ENCODE results near the gene IMPG2.

Gene IMPG2

DNA sequence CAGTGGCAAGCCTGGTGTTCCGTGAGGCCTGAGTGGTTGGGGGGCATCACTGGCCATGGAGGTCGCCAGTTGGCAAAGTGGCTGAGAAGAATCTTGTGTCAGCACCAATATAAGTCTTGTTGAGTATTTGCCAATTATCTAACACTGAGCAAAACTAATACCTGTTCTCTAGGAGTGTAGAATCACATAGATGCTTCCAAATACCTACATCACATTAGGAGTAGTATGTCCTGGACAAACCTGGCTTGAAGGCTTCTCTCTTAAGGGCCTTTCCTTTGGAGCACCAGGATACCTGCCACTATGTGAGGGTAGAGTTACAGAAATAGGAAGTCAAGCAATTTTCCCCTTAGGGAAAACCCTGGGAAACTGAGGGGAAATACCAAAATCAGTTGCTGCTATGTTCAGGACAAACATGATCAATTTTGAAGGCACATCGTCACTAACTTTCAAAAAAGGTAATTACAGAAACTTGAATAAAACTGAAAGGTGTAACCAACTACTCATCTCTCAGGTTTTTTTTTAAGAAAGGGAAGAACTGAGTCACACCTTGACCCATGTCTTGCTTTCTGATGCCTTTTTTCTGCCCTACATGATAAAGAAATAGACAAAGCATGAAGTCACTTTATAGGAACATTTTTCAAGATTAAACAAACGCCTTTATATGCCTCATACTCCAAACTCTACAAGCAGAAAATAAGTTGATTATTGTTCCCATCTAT lies 100.4 kb downstream of the IMPG2 start:
- no peak overlapping the region for H3K4me3 ChIP-seq (ENCODE audit: insufficient read depth, low read depth, low read length, poor library complexity, severe bottlenecking)
- H3K9me3 ChIP-seq (ENCODE audit: control insufficient read depth, low read length): no peaks in the 10 kb centered on the region
- H3K36me3 ChIP-seq (ENCODE audit: control insufficient read depth, insufficient read depth, low read length): no peaks in the 10 kb centered on the region
- DNase-seq: no peak
- H3K27me3 ChIP-seq (replicated peaks; ENCODE audit: control insufficient read depth, insufficient read depth, low read length, poor library complexity, severe bottlenecking): no peaks in the 10 kb centered on the region
- no peak overlapping the region for H3K27ac ChIP-seq (ENCODE audit: insufficient read depth, low read length, poor library complexity, severe bottlenecking)
- H3K4me1 ChIP-seq (ENCODE audit: control insufficient read depth, insufficient read depth, low read length, poor library complexity, severe bottlenecking): no peaks in the 10 kb centered on the region

DNA sequence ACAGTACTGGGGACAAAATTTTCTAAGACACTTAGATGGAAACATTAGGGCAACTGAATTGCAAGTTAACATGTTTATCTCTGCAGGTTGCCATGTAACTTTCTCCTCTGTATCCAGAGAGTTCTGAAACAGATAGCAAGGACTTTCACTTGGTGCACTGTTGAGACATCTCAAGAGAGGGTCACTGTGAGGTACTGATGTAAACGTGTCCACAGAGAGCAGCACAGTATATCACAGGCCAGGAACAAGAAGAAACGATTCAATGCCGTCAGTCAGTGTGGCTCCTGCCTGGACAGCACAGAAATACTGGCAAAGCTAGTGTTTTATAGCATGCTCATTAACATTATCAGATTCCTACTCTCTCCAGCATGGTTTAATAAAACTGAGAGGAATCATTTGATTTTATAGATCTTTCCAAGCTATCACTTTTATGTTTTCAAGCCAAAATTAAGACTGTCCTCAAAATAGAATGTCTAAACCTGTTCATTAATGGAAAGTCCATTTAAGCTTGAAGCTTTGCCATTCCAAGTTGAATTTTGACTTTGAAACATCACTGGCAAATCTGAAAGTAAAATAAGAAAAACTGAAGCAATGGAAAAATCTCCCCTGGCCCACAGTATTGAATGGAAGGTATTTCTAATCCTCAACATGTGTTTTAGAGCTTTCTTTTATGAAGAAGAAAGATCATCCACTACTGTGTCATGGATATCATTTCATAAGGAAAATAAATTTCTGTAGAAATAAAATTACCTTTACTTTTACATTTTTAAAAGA lies 102.7 kb downstream of the IMPG2 start:
- H3K27me3 ChIP-seq (replicated peaks; ENCODE audit: control insufficient read depth, insufficient read depth, low read length, poor library complexity, severe bottlenecking): no peaks in the 10 kb centered on the region
- H3K4me1 ChIP-seq (ENCODE audit: control insufficient read depth, insufficient read depth, low read length, poor library complexity, severe bottlenecking): no peaks in the 10 kb centered on the region
- DNase-seq: no peak
- no peaks in the 10 kb centered on the region for H3K9me3 ChIP-seq (ENCODE audit: control insufficient read depth, low read length)
- no peaks in the 10 kb centered on the region for H3K36me3 ChIP-seq (ENCODE audit: control insufficient read depth, insufficient read depth, low read length)
- no peak overlapping the region for H3K27ac ChIP-seq (ENCODE audit: insufficient read depth, low read length, poor library complexity, severe bottlenecking)
- no peak overlapping the region for H3K4me3 ChIP-seq (ENCODE audit: insufficient read depth, low read depth, low read length, poor library complexity, severe bottlenecking)

- no peak for DNase-seq
- no peaks in the 10 kb centered on the region for H3K27me3 ChIP-seq (replicated peaks; ENCODE audit: control insufficient read depth, insufficient read depth, low read length, poor library complexity, severe bottlenecking)
- no peak overlapping the region for H3K4me3 ChIP-seq (ENCODE audit: insufficient read depth, low read depth, low read length, poor library complexity, severe bottlenecking)
- H3K4me1 ChIP-seq (ENCODE audit: control insufficient read depth, insufficient read depth, low read length, poor library complexity, severe bottlenecking): no peaks in the 10 kb centered on the region
- H3K27ac ChIP-seq (ENCODE audit: insufficient read depth, low read length, poor library complexity, severe bottlenecking): no peak overlapping the region
- H3K36me3 ChIP-seq (ENCODE audit: control insufficient read depth, insufficient read depth, low read length): no peaks in the 10 kb centered on the region
- no peaks in the 10 kb centered on the region for H3K9me3 ChIP-seq (ENCODE audit: control insufficient read depth, low read length)
Observed at GRCh38 chr3:101216710-101217465, 103.5 kb downstream of the IMPG2 start.

DNA sequence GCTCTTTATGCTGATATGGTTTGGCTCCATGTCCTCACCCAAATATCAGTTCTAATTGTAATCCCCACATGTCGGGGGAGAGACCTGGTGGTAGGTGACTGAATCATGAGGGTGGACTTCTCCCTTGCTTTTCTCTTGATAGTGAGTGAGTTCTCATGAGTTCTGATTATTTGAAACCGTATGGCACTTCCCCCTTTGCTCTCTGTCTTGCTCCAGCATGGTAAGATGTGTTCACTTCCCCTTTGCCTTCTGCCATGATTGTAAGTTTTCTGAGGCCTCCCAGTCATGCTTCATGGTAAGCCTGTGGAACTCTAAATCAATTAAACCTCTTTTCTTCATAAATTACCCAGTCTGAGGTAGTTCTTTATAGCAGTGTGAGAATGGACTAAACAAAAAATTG lies 107.6 kb downstream of the IMPG2 start:
- Histone ChIP-seq H3K27ac (ENCODE audit: insufficient read depth, low read length, poor library complexity, severe bottlenecking) (no peak overlapping the region), H3K4me3 (ENCODE audit: insufficient read depth, low read depth, low read length, poor library complexity, severe bottlenecking) (no peak overlapping the region), H3K27me3 (replicated peaks; ENCODE audit: control insufficient read depth, insufficient read depth, low read length, poor library complexity, severe bottlenecking) (no peaks in the 10 kb centered on the region), H3K4me1 (ENCODE audit: control insufficient read depth, insufficient read depth, low read length, poor library complexity, severe bottlenecking) (no peaks in the 10 kb centered on the region), H3K36me3 (ENCODE audit: control insufficient read depth, insufficient read depth, low read length) (no peaks in the 10 kb centered on the region), H3K9me3 (ENCODE audit: control insufficient read depth, low read length) (no peaks in the 10 kb centered on the region)
- no peak for DNase-seq

- no peak overlapping the region for H3K4me3 ChIP-seq (ENCODE audit: insufficient read depth, low read depth, low read length, poor library complexity, severe bottlenecking)
- no peaks in the 10 kb centered on the region for H3K27me3 ChIP-seq (replicated peaks; ENCODE audit: control insufficient read depth, insufficient read depth, low read length, poor library complexity, severe bottlenecking)
- no peaks in the 10 kb centered on the region for H3K9me3 ChIP-seq (ENCODE audit: control insufficient read depth, low read length)
- H3K36me3 ChIP-seq (ENCODE audit: control insufficient read depth, insufficient read depth, low read length): no peaks in the 10 kb centered on the region
- no peak for DNase-seq
- H3K4me1 ChIP-seq (ENCODE audit: control insufficient read depth, insufficient read depth, low read length, poor library complexity, severe bottlenecking): no peaks in the 10 kb centered on the region
- no peak overlapping the region for H3K27ac ChIP-seq (ENCODE audit: insufficient read depth, low read length, poor library complexity, severe bottlenecking)
Observed at GRCh38 chr3:101204246-101204645, 116.1 kb downstream of the IMPG2 start.

DNA sequence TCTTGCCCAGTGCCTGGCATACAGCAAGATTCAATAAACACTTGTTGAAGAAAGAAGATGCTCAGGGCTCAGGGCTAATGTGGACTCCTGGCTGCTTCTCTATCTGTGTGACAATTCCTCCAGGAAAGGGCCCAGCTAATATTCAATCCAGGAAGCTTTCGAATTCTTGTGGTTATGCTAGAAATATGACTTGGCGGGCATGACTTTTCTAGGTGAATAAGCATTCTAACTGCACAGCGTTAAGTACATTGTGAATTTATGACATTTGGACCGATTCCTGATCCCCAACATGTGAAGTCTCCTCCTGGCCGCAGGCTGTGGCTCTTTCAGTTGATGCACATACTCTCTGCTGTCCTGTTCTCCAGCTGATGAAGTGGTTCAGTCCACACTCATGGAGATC lies 117.0 kb downstream of the IMPG2 start:
- H3K4me3 ChIP-seq (ENCODE audit: insufficient read depth, low read depth, low read length, poor library complexity, severe bottlenecking): no peak overlapping the region
- no peak overlapping the region for H3K27ac ChIP-seq (ENCODE audit: insufficient read depth, low read length, poor library complexity, severe bottlenecking)
- H3K36me3 ChIP-seq (ENCODE audit: control insufficient read depth, insufficient read depth, low read length): no peaks in the 10 kb centered on the region
- no peaks in the 10 kb centered on the region for H3K9me3 ChIP-seq (ENCODE audit: control insufficient read depth, low read length)
- no peaks in the 10 kb centered on the region for H3K27me3 ChIP-seq (replicated peaks; ENCODE audit: control insufficient read depth, insufficient read depth, low read length, poor library complexity, severe bottlenecking)
- no peaks in the 10 kb centered on the region for H3K4me1 ChIP-seq (ENCODE audit: control insufficient read depth, insufficient read depth, low read length, poor library complexity, severe bottlenecking)
- DNase-seq: no peak

GRCh38 chr3:101202640-101203039 lies 117.7 kb downstream of the IMPG2 start:
- no peak overlapping the region for H3K27ac ChIP-seq (ENCODE audit: insufficient read depth, low read length, poor library complexity, severe bottlenecking)
- H3K9me3 ChIP-seq (ENCODE audit: control insufficient read depth, low read length): no peaks in the 10 kb centered on the region
- no peaks in the 10 kb centered on the region for H3K27me3 ChIP-seq (replicated peaks; ENCODE audit: control insufficient read depth, insufficient read depth, low read length, poor library complexity, severe bottlenecking)
- H3K4me3 ChIP-seq (ENCODE audit: insufficient read depth, low read depth, low read length, poor library complexity, severe bottlenecking): no peak overlapping the region
- H3K36me3 ChIP-seq (ENCODE audit: control insufficient read depth, insufficient read depth, low read length): no peaks in the 10 kb centered on the region
- DNase-seq: no peak
- no peaks in the 10 kb centered on the region for H3K4me1 ChIP-seq (ENCODE audit: control insufficient read depth, insufficient read depth, low read length, poor library complexity, severe bottlenecking)

GRCh38 chr3:101200461-101200860 lies 119.9 kb downstream of the IMPG2 start:
- Histone ChIP-seq H3K4me1 (ENCODE audit: control insufficient read depth, insufficient read depth, low read length, poor library complexity, severe bottlenecking) (no peaks in the 10 kb centered on the region), H3K27me3 (replicated peaks; ENCODE audit: control insufficient read depth, insufficient read depth, low read length, poor library complexity, severe bottlenecking) (no peaks in the 10 kb centered on the region), H3K27ac (ENCODE audit: insufficient read depth, low read length, poor library complexity, severe bottlenecking) (no peak overlapping the region), H3K4me3 (ENCODE audit: insufficient read depth, low read depth, low read length, poor library complexity, severe bottlenecking) (no peak overlapping the region), H3K36me3 (ENCODE audit: control insufficient read depth, insufficient read depth, low read length) (no peaks in the 10 kb centered on the region), H3K9me3 (ENCODE audit: control insufficient read depth, low read length) (no peaks in the 10 kb centered on the region)
- no peak for DNase-seq

- no peak for DNase-seq
- no peak overlapping the region for H3K4me3 ChIP-seq (ENCODE audit: insufficient read depth, low read depth, low read length, poor library complexity, severe bottlenecking)
- no peak overlapping the region for H3K27ac ChIP-seq (ENCODE audit: insufficient read depth, low read length, poor library complexity, severe bottlenecking)
- H3K27me3 ChIP-seq (replicated peaks; ENCODE audit: control insufficient read depth, insufficient read depth, low read length, poor library complexity, severe bottlenecking): no peaks in the 10 kb centered on the region
- no peaks in the 10 kb centered on the region for H3K36me3 ChIP-seq (ENCODE audit: control insufficient read depth, insufficient read depth, low read length)
- no peaks in the 10 kb centered on the region for H3K9me3 ChIP-seq (ENCODE audit: control insufficient read depth, low read length)
- no peaks in the 10 kb centered on the region for H3K4me1 ChIP-seq (ENCODE audit: control insufficient read depth, insufficient read depth, low read length, poor library complexity, severe bottlenecking)
Observed at GRCh38 chr3:101195951-101196713, 124.2 kb downstream of the IMPG2 start.

Data from effector memory CD4-positive, alpha-beta T cell (primary cell).